GM19328 (cell line): Measurements from ENCODE around the gene TGFB3.
"Not testable (repeated sequence)": the region's sequence is repeated elsewhere in the genome, so short reads cannot be mapped to it uniquely, and the experiment has no call there.

Experiments used
- ATAC-seq: cut with Tn5 transposase; IDR thresholded peaks from one replicate; pipeline ENCODE4 v1.9.1; 2021; ENCODE audit warnings: mild to moderate bottlenecking, moderate library complexity; ENCODE audit not compliant: unreplicated experiment

TGFB3 gene

DNA sequence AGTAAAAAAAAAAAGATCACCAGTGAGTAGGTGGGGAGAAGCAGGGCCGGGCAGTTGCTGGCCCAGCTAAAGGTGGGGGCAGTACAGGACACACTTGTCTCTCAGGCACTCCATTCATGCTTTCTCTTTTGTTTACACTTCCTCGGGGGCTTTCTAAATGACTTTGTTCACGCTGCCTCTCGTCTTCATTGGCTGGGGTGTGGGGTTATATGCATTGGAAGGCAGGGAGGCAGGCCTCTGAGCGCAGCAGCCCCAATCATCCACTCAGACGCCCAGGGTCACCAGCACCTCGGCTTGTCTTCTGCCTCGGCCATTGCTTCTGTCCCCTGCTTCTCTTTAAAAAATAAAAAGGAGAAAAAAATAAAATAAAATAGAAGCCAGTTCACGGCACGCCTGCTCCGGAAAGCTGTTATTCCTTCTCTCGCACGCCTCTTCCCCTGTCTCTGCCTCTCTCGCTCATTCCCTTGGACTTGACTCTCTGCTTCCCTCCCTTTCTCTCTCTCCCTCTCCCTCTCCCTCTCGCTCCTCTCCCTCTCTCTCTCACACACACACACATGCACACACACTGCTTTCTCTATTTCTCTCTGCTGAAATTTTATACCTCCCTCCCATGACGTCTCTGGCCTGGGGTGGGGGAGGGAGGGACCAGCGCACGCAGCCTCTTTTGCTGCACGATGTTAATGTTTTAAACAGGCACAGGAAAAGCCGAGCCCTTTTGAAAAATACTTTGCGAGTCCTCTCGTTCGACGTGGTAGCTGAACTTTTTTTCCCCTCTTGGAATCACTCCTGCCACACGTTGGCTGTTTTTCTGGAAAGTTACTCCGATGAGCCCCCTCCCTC, at the start of gene TGFB3:
TSS of gene TGFB3 (minus strand) at position 570 of the 840 bp plus-strand sequence. CDS start 1,102 bp downstream, outside the sequence.
- ATAC-seq: no peak

DNA sequence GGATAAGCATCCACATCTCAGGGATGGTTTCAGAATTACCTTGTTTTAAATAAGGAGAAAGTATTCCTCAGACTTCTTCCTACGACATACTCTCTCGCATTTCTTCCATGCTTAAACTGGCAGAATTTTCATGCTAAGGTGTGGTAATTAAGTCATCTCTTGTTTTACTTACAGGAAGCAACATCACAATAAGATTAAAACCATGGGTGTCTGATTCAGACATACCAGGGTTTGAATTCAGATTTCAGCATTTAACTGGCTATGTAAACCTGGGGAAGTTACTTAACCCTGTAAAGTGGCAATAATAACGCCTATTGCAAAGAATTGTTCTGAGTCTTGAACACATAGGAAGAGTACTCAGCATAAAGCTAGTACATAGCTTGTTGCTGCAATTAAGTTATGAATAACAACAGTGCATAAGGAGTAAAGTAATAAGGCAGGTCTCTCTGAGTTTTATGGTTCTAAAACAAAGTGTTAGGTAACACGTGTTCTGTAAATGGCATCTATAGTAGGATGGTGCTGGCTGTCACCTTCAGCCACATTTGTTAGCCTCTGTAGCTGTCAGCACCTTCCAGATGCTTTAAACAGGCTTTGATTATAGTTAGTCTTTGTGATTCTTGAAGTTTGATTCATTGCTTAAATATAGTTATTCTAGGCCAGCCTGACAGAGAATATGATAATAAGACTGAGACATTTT, 42.6 kb upstream of the TGFB3 start:
- no peak for ATAC-seq

DNA sequence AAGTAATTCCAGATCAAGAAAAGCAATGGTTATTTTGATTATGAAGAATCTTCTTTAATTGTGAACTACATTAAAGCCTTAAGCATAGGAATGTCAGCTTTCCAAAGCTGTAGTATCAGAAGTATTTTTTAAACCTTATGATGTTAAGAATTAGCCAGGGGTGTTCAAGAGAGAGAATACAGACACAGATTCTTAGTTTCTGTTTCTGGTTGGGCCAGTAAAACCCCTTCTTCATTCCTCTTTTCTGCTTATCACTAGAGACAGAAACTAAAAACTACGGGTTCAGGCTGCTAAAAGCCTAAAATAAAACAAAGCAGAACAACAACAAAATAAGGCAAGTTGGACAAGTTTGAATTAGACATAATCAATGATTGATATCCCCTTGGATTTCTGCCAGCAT, 42.0 kb upstream of the TGFB3 start:
- ATAC-seq: no peak

DNA sequence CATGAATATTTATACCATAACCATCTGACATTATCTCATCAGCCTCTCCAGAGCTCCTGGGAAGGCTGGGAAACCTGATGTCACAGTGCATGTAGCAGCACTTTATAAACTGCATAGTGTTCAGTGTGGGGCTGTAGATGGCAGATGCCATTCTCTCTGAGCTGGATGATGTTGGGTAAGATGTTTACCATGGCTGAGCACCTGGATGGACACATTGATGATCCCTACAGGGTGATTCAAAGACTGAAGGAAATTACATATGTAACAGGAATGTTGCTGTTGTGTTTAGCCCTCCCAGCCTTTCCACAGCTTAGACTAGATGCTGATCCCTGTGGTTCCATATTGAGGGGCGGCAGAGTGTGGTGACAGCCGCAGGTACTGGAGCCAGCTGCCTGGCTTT, 41.2 kb upstream of the TGFB3 start:
- ATAC-seq: no peak

DNA sequence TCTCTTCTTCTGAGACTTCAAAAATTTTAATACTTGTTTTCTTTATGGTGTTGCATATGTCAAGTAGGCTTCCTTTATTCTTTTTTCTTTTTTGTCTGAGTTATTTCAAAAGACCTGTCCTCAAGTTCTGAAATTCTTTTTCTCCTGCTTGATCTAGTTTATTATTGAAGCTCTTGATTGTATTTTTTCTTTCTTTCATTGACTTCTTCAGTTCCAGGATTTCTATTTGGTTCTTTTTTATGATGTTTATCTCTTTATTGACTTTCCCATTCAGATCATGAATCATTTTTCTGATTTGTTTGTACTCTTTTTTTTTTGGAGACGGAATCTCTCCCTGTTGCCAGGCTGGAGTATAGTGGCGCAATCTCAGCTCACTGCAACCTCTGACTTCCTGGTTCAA, 37.9 kb upstream of the TGFB3 start:
- no peak for ATAC-seq

DNA sequence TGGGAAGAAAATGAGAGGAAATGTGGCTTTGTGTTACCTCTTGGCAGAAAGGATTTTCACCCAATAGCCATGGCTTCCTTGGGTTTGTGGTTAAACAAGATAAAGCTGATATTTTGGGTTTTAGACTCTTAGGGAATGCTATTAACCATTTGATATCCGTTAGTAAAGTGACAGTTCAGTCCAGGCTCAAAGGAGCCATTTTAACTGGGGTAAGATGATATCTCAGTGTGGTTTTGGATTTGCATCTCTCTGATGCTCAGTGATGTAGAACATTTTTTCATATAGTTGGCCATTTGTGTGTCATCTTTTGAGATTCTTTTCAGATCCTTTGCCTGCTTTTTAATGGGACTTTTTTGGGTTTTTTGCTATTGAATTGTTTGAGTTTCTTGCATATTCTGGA, 33.9 kb upstream of the TGFB3 start:
- no peak for ATAC-seq

DNA sequence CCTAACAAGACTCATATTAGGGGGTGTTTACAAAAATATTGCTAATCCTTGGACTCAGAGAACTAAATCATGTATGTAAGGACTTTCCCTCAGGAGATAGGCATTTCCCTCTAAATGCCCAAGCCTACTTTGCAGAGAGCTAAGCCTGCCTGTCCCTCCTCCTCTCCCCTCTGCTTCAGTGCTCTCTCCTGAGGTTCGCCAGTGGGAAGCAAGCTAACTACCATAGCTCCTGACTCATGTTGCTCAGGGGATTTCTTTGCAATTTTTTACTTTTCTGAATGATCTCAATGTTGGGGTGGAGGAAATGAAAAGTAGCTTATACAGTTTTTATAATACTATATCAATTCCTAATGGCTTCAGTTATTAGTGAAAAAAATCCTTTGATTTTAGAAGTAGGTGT, 33.4 kb upstream of the TGFB3 start:
- no peak for ATAC-seq

DNA sequence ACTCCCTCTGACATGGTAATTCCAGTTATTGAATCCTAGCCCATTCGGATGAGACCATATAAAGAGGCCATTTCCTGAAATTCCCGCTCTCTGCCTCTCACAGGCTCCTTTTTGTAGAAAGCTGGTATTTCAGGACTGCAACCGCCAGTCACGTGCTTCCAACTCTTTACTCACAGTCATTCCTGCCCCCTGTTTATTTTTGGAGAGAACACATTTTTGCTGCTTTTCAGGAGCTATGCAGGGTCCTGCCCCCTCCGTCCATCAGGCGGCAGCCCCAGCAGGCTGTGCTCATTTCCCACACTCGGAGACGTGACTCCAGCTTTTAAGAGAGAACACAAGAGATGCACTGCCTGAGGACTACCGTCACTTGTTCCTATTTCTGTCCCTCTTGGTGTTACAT, 30.6 kb upstream of the TGFB3 start:
- ATAC-seq: no peak

DNA sequence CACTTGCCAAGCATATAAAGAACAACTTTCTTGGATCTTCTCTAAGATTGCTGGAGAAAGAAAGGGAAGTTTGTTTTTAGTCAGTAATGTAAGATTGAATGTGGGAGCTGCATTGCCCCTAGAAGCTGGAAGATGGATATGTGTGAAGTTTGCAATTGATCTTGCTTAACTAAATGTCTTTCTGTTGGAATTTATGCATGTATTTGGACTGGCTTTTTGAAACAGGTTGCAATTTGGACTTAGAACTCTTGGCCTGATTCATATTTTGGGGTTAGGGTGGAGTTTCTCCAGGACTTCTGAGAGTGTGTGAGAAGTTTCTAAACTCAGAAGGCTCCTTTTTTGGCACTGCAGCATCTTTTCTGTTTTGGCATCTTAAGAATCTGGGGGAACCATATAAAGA, 30.1 kb upstream of the TGFB3 start:
- no peak for ATAC-seq

DNA sequence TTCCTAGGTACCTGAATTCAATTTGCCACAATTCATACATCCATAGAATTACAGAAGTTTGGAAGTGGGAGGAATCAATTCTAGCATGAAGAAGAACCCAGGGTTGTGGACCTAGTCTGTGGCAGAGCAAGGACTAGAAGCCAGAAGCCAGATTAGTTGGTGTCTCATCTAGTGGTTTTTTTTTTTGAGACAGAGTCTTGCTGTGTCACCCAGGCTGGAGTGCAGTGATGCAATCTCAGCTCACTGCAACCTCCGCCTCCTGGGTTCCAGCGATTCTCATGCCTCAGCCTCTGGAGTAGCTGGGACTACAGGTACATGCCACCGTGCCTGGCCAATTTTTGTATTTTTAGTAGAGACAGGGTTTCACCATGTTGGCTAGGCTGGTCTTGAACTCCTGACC, 27.8 kb upstream of the TGFB3 start:
- not testable (repeated sequence) for ATAC-seq

DNA sequence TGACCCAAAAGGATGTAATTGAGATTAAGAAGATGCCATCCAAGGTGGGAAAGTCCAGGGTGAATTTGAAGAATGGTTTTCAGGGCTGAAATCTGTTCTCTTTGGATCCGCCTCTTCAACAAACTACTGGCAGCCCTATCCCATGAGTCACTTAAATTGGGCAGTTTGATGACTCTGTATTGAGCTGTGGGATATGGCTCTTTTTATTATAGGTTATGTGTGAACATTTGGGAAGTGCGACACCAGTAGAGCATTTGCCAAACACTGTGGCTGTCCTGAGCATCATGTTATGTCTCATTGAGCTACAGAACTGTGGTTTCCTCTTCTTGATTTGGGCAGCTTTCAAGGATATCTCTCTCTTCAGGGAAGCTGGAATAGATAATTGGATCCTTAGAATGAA, 26.1 kb upstream of the TGFB3 start:
- ATAC-seq: no peak

DNA sequence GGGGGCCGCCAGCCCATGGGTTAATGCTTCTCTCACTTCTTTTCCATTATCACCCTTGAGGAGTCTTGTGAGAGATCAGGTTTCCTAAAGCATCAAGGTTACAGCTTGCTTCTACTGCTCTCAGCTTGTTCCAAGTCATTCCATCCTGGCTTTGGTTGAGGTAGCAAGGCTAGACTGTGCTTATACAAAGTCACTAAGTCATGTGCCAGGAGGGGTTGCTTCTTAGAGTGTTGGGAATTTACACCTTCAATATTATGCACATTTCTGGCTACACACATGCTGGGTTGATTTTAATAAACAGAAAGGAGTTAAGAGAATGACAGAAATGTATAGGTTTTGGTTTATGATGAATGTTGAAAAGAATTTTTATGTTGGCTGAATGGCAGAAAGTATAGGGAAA, 25.6 kb upstream of the TGFB3 start:
- ATAC-seq: no peak

DNA sequence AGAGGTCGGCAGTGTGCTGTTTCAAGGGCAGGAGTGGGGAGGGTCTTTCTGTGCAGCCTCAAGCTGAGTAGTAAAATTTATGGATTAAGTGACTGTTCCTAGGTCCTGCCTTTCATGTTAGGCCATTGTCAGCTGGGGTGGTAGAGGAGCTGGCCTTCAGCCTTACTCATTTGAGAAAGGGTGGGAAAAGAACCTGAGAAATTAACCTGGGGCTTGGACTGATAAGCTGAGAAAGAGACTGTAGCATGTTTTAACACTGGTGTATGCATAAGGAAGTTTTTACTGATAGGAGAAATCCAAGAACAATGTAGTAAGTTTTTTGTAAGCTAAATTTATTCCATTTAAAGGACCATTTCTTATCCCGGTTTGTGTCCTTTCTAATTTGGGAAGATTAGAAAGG, 24.5 kb upstream of the TGFB3 start:
- ATAC-seq: no peak

DNA sequence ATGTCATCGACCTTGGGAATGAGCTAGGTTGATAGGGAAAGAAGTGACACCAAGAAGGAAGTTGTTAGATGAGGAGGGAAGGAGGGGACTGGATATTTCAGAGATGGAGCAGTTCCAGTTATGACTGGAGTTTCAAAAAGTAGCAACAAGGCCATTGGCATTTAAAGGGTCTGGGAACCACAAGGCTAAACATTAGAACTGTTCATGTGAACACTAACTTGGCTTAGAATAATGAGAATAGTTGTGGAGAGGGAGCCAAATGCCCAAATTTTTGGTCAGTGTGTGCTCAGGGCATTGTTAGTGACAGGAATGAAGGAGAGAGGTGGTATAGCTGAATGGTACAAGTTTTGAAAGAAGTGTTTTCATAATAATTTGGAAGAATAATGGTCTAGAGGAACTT, 20.6 kb upstream of the TGFB3 start:
- no peak for ATAC-seq

DNA sequence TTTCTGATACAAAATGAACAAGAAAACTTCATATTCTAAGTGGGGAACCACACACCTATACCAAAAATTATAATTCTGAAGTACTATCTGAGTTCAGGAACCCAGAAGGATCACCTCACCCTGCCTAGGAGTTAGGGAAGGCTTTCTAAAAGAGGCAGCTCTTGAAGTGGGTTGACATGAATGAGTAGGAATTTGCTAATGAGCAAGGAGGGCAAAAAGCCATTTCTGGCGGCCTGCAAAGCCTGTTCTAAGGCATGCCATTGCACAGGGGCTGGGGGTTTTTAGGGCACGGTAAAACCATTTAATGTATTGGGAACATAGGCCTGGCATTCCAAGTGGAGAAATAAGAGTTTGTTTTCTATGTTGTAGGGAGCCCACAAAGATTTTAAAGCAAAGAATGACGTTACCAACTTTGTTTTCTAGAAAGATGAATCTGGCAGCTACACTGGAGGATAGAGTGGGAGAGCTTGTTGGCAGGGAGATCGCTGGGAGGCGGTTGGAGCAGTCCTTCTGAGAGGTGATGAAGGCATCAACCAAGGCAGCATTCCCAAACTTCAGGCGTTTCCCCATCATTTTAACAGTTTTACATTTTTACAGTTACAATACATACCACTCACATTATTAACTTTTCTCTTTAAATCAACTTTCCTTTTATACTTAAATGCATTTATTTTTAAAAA, 17.9 kb upstream of the TGFB3 start:
- ATAC-seq: no peak

DNA sequence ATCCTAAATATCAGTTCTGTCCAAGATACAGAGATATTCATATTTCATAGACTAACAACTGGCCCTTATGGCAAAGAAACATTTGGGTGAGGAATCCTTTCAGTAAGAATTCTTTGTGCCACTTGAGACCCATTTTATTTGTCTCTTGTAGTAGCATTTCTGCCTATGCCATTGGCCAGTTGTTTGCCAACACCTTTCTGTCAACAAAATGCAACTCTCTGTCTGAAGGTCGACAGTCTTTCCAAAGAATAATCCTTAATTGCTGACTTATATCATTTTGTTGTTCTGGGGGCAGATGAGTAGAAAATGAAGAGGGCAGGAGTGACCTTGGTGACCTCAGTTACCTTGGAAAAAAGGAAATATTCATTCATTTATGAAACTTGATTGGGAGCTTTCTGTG, 14.7 kb upstream of the TGFB3 start:
- ATAC-seq: no peak

DNA sequence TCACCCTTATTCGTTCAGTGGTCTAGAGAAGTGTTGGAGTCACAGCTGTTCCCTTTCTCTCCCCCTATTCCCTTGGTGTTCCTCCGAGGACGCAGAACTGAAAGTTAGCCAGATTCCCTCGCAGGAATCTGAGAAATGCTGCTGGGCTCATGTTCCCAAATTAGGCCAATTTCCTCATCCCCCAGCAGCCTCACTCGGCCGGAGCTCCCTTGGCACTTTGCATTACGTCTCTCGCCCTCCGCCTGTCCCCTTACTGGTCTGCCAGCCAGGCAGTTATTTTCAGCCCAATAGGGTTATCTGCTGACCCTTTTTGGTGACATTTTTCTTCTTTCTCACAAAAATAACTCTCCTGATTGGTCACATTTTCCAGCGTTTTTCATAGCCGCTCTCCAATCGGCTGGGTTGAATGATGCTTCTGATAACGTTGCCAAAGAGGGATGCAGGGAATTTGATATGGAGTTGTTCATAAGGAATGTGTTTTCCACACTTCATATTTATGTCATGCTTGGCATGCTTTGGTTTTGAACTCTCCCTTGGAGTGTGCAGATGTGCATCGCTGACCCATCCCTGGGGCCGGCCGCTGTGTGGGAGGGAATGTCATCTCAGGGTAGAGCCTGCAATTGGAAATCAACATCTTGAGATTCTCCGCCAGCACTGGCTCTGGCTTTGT, 13.7 kb upstream of the TGFB3 start:
- no peak for ATAC-seq

DNA sequence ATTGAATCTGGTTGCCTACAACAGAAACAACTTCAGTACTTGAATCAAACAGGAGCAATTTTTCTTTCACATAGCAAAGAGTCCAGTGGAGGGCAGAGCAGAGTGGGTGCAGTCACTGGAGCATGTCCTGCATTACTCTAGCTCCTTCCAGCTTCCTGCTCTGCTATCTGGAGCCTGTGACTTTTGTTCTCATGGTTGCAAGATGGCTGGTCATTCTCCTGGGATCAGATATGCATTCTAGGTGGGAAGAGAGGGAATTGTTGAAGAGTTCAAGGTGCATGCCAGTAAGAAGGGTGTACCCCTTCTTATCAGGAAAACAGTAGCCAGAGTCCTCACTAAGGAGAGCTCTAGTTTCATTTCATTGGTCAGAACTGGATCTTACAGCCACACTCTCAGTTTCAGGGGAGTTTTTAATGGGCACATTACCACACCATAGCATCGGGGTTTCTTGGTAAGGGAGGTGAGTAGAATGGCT, 11.8 kb upstream of the TGFB3 start:
- no peak for ATAC-seq

DNA sequence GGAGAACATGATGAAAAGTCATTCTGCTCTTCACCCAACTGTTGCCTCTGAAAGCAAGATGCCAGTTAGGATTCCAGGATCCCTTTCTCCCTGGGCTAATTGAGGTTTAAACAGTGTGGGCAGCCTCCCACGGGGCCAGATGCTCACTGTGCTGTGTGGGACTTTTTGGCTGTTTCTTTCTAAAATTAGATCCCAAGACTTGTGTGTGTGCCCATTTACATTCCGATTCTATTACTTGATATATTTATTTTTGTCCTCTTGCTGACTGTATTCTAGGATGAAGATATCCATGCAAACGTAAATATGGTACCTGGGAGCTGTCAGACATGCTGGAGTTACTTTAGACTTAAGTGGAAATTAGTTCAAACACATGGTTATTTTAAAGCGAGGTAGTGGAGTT, 10.0 kb upstream of the TGFB3 start:
- no peak for ATAC-seq

DNA sequence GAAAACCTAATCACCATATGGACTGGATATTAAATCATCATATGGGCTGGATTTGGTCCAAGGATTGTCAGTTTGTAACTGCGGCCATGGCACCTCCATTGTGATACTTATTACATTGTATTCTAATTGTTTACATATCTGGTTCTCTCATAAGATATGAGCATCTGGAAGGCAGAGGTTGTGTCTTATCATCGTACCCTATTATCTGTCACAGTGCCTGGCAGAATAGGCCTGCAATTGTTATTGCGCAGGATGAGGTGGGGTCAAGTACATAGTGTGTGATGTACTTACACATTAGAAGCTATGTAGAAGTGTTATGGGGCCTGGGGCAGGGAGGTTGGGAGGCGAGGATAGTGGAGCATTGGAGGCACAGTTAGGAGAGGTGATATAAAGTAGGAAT, 8.5 kb upstream of the TGFB3 start:
- ATAC-seq: no peak

DNA sequence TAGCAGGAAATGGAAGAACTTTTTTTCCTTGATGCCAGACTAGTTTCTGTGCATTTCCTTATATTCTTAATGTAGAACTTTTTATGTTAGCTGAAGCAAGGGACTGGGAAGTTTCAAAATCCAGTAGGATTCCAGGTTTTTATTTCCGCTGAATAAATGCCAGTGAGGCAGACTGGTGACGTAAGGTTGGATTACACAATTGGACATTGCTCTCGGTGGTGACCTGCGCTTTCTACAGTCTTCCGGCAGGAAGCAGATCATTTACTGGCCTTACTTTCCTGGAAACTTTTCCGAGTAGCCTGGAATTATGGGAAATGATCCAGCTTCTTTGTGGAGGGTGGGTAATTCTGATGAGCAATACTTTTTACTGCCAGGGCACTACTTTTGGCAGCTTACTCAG, 7.3 kb upstream of the TGFB3 start:
- ATAC-seq: no peak
